Loucy (cell line): Measurements from ENCODE around the gene RBPJL.

ENCODE experiments used
- CTCF ChIP-seq: fragments of 200-600 bp; sonication (generic); conservative IDR thresholded peaks from 2 replicates; pipeline ENCODE4 v1.5.1; 2014; ENCODE audit warnings: mild to moderate bottlenecking, antibody characterized with exemption, low read length
- EZH2phosphoT487 ChIP-seq: fragments of 200-600 bp; IDR thresholded peaks from 2 replicates; pipeline ENCODE4 v1.6.1; 2018; ENCODE audit warnings: antibody characterized with exemption, mild to moderate bottlenecking, moderate library complexity, borderline replicate concordance

DNA sequence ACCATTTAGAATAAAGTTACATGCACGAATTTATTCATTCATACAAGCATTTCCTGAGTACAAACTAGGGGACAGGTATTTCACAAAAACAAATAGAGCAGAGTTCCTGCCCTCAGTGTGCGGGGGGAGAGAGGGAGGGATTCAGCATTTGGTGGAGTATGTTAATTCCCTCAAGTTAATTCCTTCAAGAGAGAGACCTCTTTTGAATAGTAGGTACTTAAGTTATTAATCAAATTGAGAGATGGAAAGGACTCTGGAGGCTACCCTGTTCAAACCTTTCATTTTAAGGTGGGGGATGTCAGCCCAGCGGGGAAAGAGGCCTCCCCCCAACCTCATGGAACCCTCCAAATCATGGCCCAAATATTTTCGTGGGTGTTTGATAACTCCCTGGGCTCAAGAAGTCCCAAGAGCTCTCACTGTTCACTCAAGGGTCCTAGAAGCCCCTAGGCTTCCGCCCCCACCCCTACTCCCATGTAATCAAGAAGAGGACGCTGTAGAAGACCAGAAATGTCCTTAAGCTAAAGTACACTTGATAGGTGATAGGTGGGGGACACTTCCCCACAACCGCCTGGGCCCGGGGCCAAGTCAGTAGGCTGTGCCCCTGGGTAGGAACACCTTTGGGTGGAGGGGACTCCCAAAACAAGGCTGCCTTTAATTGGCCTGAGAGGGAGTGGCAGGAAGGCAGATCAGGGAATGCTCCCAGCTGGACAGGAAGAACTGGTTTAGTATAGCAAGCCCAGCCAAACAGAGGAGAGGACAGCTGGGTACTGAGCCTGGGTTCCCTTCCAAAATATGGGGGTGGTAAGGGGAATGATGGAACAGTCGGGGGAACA is 38.7 kb downstream of the RBPJL start:
- TF ChIP-seq CTCF: no peak
- TF ChIP-seq EZH2phosphoT487: no peak
